Measurements from ENCODE around the gene SCAMP4.

The SCAMP4 gene

GRCh38 chr19:1905110-1905862 lies at the start of gene SCAMP4, which contains the start of gene ADAT3:
SCAMP4 (plus strand) TSS chr19:1905399; CDS start chr19:1915020, 9,621 bp downstream.
ADAT3 (plus strand) TSS chr19:1905399; CDS start chr19:1912048, 6,649 bp downstream.
- DNase-seq (ENCODE audit: low read depth in 2 of 2), result peak; percentile 98 to 99

- DNase-seq (ENCODE audit: low read depth in 2 of 2), result no peak
These were observed 49.4 kb upstream of the SCAMP4 start for GRCh38 chr19:1855828-1856255.

- no peak for DNase-seq (ENCODE audit: low read depth in 2 of 2)
These were observed 48.9 kb upstream of the SCAMP4 start for GRCh38 chr19:1856345-1856697.

- peak in 1 of 2 donors; percentile 48 for DNase-seq (ENCODE audit: low read depth in 2 of 2)
These were observed 48.2 kb upstream of the SCAMP4 start for GRCh38 chr19:1856698-1857603.

GRCh38 chr19:1857648-1858326 lies 47.4 kb upstream of the SCAMP4 start:
- no peak for DNase-seq (ENCODE audit: low read depth in 2 of 2)

- DNase-seq (ENCODE audit: low read depth in 2 of 2), result no peak
These were observed 46.7 kb upstream of the SCAMP4 start for GRCh38 chr19:1858412-1859081.

- DNase-seq (ENCODE audit: low read depth in 2 of 2), result no peak
These were observed 45.8 kb upstream of the SCAMP4 start for GRCh38 chr19:1859331-1859781.

- peak in 1 of 2 donors; percentile 59 for DNase-seq (ENCODE audit: low read depth in 2 of 2)
These were observed 45.0 kb upstream of the SCAMP4 start for GRCh38 chr19:1860042-1860775.

- no peak for DNase-seq (ENCODE audit: low read depth in 2 of 2)
These were observed 44.2 kb upstream of the SCAMP4 start for GRCh38 chr19:1860821-1861598.

GRCh38 chr19:1861599-1862031 lies 43.6 kb upstream of the SCAMP4 start:
- DNase-seq (ENCODE audit: low read depth in 2 of 2), result no peak

- DNase-seq (ENCODE audit: low read depth in 2 of 2), result no peak
These were observed 43.2 kb upstream of the SCAMP4 start for GRCh38 chr19:1862068-1862423.

- DNase-seq (ENCODE audit: low read depth in 2 of 2), result no peak
These were observed 42.5 kb upstream of the SCAMP4 start for GRCh38 chr19:1862424-1863327.

GRCh38 chr19:1863328-1863637 lies 41.9 kb upstream of the SCAMP4 start, which contains the start of gene KLF16:
KLF16 (minus strand) TSS chr19:1863579; CDS start chr19:1863497, 82 bp downstream.
- DNase-seq (ENCODE audit: low read depth in 2 of 2), result no peak

- peak; percentile 91 to 92 for DNase-seq (ENCODE audit: low read depth in 2 of 2)
These were observed 41.3 kb upstream of the SCAMP4 start for GRCh38 chr19:1863638-1864479.

- peak in 1 of 2 donors; percentile 47 for DNase-seq (ENCODE audit: low read depth in 2 of 2)
These were observed 40.6 kb upstream of the SCAMP4 start for GRCh38 chr19:1864480-1865171.

- DNase-seq (ENCODE audit: low read depth in 2 of 2), result no peak
These were observed 39.8 kb upstream of the SCAMP4 start for GRCh38 chr19:1865172-1866010.

Data from stimulated activated CD4-positive, alpha-beta T cell treated with anti-CD3 and anti-CD28 coated beads, Interleukin-15, amount 100 ng/mL, for 48 hours (primary cell).